H1 (cell line): Measurements from ENCODE around the gene FAM161A. TPM values are rescaled to one million over a fixed set of nuclear protein-coding genes. Genes with fewer than 3 reads are reported as not detected.

Experiments
- CHD1 ChIP-seq: IDR thresholded peaks from 2 replicates; pipeline ENCODE4 v1.6.1; 2012; ENCODE audit warnings: low read depth, low read length, improper control_type of control experiment
- FOSL1 ChIP-seq: IDR thresholded peaks from 2 replicates; pipeline ENCODE4 v1.6.1; 2011; ENCODE audit warnings: mild to moderate bottlenecking, low read depth, low read length, moderate library complexity; ENCODE audit not compliant: insufficient read depth
- GTF2F1 ChIP-seq: IDR thresholded peaks from 2 replicates; pipeline ENCODE4 v1.6.1; 2012; ENCODE audit warnings: low read depth, low read length, improper control_type of control experiment, borderline replicate concordance
- MAFK ChIP-seq: IDR thresholded peaks from 2 replicates; pipeline ENCODE4 v1.6.1; 2012; ENCODE audit warnings: low read depth, mild to moderate bottlenecking, improper control_type of control experiment, low read length
- MAX ChIP-seq: IDR thresholded peaks from 2 replicates; pipeline ENCODE4 v1.6.1; 2012; ENCODE audit warnings: inconsistent platforms
- RAD21 ChIP-seq, 2 experiments: IDR thresholded peaks in 1 of 2; conservative IDR thresholded peaks in 1 of 2; 2 replicates each; pipeline ENCODE4 v1.6.1; 2011; ENCODE audit warnings: low read depth in 2 of 2, low read length in 2 of 2, improper control_type of control experiment in 1 of 2, inconsistent platforms in 1 of 2, mild to moderate bottlenecking in 1 of 2, moderate library complexity in 1 of 2
- SP1 ChIP-seq: IDR thresholded peaks from 2 replicates; pipeline ENCODE4 v1.6.1; 2011; ENCODE audit warnings: low read depth, low read length
- SP2 ChIP-seq: IDR thresholded peaks from 2 replicates; pipeline ENCODE4 v1.6.1; 2012; ENCODE audit warnings: mild to moderate bottlenecking, low read length, inconsistent platforms
- polyA plus RNA-seq, 7 experiments: library from polyadenylated mRNA; depleted of rRNA in 3 of 7; stranded (reverse) in 5 of 7; unstranded in 2 of 7; fragments of >200 nt in 5 of 7; fragments of 200-250 nt in 2 of 7; gene quantifications; 1 replicate in 5 of 7; 2 replicates in 1 of 7; 4 replicates in 1 of 7; pipeline versions ENCODE4 v1.2.1 to v1.2.3, GENCODE V29; 2011 to 2013; ENCODE audit warnings: missing spikeins in 2 of 7, mixed read lengths in 2 of 7
- total RNA-seq: library from RNA; stranded (reverse); fragmentation: NEBNext Ultra II Directional; extraction: Animal tissue kit (Norgen Biotek cat#: 25700); gene quantifications from 2 replicates; pipeline ENCODE4 v1.2.1, GENCODE V29; 2021

Gene FAM161A
- total and polyA plus RNA-seq, 2 of the 8 experiments (the other 6 are each of a cell fraction or from before 2014, with no cell fraction given): 1.6 to 9.7 TPM

- no peak for TF ChIP-seq FOSL1
- no peak for TF ChIP-seq CHD1
- no peak for TF ChIP-seq SP2
- no peak for TF ChIP-seq SP1
- no peak for TF ChIP-seq GTF2F1
- TF ChIP-seq RAD21 (IDR thresholded peaks at IDR 0.05 in 1 of 2, conservative IDR thresholded peaks at IDR 0.05 in 1 of 2; ENCODE audit: low read depth in 2 of 2, low read length in 2 of 2): no peak
- TF ChIP-seq MAX: no peak
- no peak for TF ChIP-seq MAFK
Measured at GRCh38 chr2:61789807-61790602, 63.9 kb downstream of the FAM161A start (continued).
